Measurements from ENCODE around the gene ZBTB4.

ZBTB4 gene

DNA sequence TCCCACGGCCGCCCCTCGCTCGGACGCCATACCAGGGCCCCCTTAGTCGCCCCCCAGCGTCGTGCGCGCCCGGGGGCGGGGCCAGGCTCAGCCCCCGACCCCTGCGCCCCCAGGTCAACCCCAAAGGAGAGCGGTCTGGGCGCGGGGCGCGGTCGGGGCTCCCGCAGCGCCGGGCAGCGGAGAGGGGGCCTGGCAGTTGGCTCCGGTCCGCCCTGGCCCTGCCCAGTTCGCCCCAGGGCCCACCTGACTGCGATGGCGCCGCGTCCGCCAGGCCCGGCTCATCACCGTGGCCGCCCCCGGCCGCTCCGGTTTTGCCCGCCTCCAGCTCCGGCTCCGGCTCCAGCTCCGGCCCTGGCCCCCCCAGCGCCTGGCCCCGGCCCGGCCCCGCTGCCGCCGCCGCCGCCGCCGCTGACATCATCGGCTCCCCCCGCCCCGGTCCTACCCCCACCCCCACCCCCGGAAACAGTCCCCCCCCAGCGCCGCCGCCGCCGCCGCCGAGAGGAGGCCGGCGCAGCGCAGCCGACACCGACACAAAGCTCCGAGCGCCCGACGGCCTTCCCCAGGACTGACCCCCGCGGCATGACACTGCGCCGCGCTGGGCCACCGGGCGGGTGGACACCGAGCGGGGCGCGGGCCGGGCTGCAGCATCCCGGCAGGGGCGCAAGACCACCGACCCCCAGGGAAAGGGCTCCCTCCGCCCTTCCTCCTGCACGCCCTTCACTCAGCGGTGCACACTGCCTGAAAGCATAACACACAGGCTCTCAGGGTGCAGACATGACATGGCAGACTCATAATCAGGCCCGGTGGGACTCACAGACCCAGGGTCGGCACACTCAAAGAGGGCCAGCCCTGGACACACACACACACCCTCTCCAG lies at the start of gene ZBTB4:
TSS of gene ZBTB4 (minus strand) at position 419 of the 876 bp plus-strand sequence. CDS start 12,830 bp downstream, outside the sequence.
- peak within 1 kb of the TSS; percentile 80 for H3K4me3 ChIP-seq (ENCODE audit: low read depth, low read length)
- TF ChIP-seq, protein P1, sequence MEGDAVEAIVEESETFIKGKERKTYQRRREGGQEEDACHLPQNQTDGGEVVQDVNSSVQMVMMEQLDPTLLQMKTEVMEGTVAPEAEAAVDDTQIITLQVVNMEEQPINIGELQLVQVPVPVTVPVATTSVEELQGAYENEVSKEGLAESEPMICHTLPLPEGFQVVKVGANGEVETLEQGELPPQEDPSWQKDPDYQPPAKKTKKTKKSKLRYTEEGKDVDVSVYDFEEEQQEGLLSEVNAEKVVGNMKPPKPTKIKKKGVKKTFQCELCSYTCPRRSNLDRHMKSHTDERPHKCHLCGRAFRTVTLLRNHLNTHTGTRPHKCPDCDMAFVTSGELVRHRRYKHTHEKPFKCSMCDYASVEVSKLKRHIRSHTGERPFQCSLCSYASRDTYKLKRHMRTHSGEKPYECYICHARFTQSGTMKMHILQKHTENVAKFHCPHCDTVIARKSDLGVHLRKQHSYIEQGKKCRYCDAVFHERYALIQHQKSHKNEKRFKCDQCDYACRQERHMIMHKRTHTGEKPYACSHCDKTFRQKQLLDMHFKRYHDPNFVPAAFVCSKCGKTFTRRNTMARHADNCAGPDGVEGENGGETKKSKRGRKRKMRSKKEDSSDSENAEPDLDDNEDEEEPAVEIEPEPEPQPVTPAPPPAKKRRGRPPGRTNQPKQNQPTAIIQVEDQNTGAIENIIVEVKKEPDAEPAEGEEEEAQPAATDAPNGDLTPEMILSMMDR (IDR thresholded peaks at IDR 0.05; ENCODE audit: borderline replicate concordance, insufficient read depth, low read depth, low read length) = no peak

DNA sequence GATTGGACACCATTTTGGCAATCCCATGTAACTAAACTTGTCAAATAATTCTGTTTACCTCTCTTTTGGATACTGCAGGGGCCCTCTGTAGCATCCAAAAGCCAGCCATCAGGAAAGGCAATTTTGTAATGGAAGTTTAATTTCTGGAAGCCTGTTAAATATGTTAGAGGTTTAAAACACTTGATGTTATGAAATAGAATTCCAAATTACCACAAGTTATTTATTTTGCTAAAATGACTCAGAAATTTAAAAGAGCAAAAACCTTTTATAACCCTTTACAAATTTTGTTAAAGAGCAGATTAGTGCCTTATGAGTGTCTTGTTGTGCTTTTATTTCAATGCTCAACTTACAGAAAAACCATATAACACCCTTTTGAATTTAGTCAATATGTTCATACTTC lies 49.4 kb upstream of the ZBTB4 start:
- no peak overlapping the region for H3K4me3 ChIP-seq (ENCODE audit: low read depth, low read length)
- TF ChIP-seq, protein P1 (IDR thresholded peaks at IDR 0.05; ENCODE audit: borderline replicate concordance, insufficient read depth, low read depth, low read length) = no peak

- TF ChIP-seq, protein P1 (IDR thresholded peaks at IDR 0.05; ENCODE audit: borderline replicate concordance, insufficient read depth, low read depth, low read length) = peak; percentile 52; the same call in 1 of the 2 replicates
- H3K4me3 ChIP-seq (ENCODE audit: low read depth, low read length) = no peak overlapping the region
Observed at GRCh38 chr17:7523033-7523432, 43.6 kb upstream of the ZBTB4 start.

DNA sequence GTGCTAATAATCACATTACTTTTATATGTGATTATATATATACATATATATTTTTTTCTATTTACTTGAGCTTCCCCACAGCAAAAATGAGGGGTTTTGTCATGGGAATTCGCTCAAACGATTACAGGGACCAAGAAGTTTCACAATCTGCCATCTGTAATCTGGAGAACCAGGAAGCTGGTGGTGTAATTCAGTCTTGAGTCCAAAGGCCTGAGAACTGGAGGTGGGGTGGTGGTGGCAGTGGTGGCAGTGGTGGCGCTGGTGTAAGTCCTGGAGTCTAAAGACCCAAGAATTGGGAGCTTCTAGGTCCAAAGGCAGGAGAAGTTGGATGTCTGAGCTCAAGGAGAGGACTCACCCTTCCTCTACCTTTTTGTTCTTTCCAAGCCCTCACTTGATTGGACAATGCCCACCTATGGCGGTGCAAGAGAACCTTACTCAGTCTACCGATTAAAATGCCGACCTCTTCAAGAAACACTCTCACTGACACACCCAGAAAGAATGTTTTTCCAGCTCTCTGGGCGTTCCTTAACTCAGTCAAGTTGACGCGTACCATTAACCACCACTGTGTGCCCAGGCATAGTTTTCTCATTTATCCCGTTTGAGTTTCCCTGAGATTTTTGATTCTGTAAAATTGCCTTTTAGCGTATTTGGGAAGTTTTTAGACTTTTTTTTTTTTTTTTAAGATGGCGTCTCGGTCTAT lies 36.6 kb upstream of the ZBTB4 start:
- TF ChIP-seq, protein P1 (IDR thresholded peaks at IDR 0.05; ENCODE audit: borderline replicate concordance, insufficient read depth, low read depth, low read length) = no peak
- H3K4me3 ChIP-seq (ENCODE audit: low read depth, low read length) = no peak overlapping the region

DNA sequence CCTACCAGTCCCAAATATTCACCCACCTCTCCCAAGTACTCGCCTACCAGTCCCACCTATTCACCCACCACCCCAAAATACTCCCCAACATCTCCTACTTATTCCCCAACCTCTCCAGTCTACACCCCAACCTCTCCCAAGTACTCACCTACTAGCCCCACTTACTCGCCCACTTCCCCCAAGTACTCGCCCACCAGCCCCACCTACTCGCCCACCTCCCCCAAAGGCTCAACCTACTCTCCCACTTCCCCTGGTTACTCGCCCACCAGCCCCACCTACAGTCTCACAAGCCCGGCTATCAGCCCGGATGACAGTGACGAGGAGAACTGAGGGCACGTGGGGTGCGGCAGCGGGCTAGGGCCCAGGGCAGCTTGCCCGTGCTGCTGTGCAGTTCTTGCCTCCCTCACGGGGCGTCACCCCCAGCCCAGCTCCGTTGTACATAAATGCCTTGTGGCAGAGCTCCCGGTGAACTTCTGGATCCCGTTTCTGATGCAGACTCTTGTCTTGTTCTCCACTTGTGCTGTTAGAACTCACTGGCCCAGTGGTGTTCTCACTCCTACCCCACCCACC lies 34.5 kb upstream of the ZBTB4 start:
- no peak overlapping the region for H3K4me3 ChIP-seq (ENCODE audit: low read depth, low read length)
- TF ChIP-seq, protein P1 (IDR thresholded peaks at IDR 0.05; ENCODE audit: borderline replicate concordance, insufficient read depth, low read depth, low read length) = no peak

GRCh38 chr17:7512824-7513540 lies 33.6 kb upstream of the ZBTB4 start:
- no peak overlapping the region for H3K4me3 ChIP-seq (ENCODE audit: low read depth, low read length)
- TF ChIP-seq, protein P1 (IDR thresholded peaks at IDR 0.05; ENCODE audit: borderline replicate concordance, insufficient read depth, low read depth, low read length) = no peak

Measured in GM12875 (cell line).